Hepatic stellate cell (primary cell): Measurements from ENCODE around the gene ADAMTS7.
"Not testable (repeated sequence)": the region's sequence is repeated elsewhere in the genome, so short reads cannot be mapped to it uniquely, and the experiment has no call there.

Source experiments
- DNase-seq: peaks from one replicate; pipeline ENCODE4 v3.0.0; 2011; ENCODE audit warnings: low spot score

The ADAMTS7 gene

DNA sequence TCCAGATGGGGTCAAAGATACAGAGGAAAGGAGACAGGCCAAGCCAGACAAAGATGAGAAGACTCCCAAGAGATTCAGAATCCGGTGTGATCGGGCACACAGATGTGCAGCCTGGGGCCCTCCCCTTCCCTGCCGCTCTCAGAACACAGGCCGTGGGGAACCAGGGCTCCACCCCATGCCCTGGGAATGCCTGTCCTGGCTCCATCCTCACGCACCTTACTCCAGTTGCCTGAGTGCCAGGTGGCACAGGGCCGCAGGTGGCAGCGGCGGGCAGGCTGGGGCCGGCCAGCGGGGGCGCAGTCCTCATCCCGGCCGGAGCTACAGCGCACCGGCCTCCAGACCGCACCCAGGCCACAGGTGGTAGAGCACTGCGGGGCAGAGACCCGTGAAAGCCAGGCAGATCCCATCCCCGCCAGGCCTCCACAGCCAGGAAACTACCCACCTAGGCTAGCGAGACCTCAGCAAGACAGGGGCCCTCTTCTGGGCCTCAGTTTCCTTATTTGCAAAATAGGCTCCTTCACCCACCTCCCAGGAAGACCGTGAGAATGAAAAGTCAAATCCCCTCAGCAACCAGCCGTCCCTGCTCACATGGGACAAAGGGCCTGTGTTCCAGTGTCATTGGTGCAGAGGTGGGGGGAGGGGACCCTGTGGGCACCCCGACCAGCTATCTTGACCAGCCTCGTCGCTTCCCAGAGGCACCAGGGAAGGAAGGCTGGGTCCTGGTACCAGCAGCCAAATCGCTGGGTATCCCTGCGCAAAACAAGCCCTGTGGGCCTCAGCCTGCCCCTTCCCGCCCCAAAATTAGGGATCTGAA, 46.7 kb downstream of the ADAMTS7 start:
- DNase-seq, result not testable (repeated sequence)

DNA sequence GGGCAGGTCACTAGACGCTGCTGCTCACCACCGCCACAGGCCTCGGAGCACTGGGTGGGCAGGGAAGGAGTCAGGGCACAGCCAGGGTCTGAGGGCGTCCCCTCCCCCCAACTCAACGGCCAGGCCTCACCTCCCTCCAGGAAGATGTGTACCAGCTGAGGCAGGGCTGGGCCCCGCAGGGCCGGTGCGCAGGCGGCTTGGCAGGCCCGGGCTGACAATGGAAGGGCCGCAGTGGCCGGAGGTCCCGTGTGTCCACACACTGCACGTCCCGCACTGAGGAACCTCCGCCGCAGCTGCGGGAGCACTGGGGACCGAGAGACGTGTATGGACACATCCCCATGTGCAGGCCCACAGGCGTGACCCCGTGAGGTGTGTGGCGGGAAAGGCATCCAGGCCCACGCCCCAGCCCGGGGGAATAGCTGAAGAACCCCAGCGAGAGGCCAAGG, 47.4 kb downstream of the ADAMTS7 start:
- DNase-seq, result no peak

DNA sequence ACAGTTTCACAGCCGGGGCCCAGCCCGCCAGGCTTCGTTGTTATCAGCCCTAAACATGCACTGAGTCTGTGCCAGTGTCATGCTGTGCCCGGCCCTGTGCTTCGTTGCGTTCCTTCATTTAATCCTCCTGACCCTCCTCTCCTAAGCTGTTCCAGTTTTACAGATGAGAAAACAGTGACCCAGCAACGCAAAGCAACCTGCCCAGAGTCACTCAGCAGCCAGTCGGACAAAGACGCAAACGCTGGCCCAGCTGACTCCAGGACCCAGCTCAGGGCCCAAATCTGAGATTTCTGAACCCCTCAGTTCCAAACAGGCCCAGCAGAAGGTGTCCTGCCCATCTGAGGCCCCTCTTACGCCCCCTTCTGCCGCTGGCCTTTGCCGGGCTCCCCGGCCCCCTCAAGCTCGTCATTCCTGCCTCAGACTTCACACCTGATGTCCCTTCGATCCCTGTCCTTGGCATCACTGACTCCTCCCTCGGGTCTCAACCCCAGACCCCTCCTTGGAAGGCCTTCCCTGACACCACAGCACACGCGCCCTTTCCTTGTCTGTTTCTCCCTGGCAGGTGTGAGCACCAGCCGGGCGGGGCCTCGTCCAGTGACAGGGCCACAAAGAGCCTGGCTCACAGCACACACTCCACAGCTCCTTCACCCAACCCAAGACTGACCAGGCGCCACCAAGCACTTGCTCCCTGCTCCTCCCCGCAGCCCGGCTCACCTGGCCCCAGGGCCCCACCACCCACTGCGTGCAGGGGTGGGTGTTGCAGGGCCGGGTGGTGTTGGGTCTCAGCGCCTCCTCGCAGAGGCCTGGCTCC, 48.1 kb downstream of the ADAMTS7 start:
- DNase-seq, result no peak

DNA sequence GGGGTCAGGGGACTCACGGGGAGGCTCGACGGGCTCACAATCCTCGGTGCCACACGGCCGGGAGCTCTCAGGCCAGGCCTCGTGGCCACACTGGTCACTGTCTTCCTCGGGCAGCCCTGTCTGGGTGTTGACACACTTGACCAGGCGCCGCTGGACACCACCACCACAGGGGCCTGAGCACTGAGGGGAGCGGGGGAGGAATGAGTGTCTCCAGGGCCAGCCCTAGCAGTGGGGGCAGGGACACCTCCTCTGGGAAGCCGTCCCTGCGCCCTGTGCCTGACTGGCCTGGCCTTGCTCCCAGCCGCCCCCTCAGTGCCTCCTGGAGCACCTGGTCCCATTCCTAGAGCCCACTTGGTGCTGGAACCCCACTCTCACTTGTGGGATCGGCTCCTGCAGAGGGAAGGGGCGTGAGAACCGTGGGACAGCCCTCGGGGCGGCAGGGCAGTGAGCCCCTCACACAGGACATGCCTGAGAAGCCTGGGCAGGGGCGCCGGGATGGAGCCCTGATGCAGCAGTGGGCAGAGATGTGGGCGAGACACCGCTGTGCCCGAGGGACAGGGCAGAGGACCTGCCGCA, 48.8 kb downstream of the ADAMTS7 start:
- not testable (repeated sequence) for DNase-seq

- DNase-seq, result no peak
These were observed 49.3 kb downstream of the ADAMTS7 start for GRCh38 chr15:78761891-78762385.

DNA sequence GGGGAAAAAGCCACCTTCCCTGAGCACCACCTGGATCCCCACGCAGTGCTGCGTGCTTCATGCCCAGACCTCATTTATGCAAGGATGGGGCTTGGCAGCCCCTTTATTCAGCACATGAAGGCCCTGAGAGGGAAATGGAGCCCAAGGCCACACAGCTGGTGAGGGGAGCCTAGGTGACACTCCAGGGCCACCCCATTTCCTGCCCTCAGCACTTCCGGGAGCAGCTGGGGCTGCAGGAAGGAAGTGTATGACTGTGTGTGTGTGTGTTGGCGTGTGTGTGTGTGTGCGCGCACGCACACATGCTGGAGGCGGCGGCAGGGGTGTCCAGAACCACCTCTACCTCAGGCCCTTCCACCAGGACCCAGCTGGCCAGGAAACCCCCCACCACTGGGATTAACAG, 49.8 kb downstream of the ADAMTS7 start:
- DNase-seq, result not testable (repeated sequence)

DNA sequence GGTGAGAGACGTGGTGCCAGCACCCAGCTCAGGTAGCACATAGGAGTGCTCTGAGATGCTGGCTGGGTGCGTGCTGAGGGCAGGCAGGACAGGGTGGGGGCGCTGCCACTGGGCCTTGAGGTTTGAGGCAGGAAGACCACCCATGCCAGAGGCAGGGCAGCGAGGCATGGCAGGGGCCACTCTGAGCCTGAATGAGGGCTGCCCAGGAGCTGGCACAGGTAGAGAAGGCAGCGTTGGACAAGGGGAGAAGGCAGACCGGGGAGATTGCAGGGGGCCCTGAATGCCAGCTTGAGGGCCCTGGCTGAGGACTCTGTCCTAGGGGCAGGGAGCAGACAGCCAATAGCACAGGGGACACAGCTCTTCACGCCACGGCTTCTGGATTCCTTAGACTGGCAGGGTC, 50.2 kb downstream of the ADAMTS7 start:
- no peak for DNase-seq

DNA sequence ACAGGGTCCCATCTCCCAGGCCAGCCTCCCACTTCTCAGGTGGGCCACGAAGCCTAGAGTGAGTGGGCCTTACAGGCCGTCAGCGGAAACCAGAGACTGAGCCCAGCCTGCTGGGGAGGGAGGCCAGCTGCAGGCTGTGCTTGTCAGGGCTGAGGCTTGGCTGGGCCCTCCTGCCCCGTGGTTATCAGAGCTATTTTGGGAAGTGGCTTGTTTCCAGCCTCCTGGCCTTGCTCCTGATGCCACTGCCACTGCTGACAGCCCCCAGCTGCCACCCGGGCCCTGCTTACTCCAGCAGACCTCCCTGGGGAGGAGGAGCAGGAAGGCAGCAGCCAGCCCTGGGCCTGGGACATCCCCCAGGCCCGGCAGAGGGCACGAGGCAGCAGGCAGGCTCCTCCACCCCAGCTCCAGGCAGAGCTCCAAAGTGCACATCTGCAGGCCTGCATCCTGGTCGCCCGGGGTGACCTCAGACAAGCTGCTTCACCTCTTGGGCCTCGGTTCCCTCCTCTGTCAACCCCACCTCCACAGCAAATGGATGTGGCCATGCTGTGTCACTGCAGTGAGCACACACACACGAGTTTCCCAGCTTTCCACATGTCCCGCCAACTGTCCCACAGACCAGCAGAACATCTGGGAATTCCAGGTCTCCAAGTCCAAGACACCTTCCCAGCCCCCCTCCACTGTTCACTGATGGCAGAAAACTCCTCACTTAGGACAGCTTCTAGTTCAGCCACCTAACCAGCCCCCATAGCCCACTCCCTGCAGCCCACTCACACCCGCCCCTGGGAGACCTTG, 51.0 kb downstream of the ADAMTS7 start:
- not testable (repeated sequence) for DNase-seq

DNA sequence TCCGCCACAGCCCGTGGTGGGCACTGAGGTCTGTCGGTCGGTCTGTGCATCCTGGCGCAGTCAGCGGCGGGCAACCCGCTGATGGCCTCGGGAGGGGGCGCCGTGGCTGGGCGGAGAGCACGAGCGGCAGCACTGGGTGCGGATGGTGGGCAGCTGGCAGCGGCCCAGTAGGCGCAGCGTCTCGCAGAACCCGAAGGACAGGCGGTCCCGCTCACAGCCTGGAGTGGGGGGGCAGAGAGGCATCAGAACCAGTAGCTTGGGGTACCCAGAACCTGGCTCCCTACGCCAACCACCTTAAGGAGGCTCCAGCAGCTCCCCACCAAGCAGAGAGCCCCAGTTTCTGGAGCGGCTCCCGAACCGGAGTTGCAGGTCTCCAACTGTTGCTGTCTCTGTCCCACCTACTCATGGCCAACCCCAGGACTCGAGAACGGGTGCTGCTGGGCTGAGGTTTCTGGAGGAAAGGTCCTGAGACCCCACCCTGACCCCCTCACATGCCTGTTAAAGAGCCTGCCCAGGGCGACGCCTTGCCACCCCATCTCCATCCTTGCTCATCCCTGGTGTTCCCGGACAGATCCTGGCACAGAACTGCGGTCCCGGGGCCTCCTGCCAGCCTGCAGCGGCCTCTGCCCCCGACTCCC, 51.8 kb downstream of the ADAMTS7 start:
- DNase-seq, result not testable (repeated sequence)

DNA sequence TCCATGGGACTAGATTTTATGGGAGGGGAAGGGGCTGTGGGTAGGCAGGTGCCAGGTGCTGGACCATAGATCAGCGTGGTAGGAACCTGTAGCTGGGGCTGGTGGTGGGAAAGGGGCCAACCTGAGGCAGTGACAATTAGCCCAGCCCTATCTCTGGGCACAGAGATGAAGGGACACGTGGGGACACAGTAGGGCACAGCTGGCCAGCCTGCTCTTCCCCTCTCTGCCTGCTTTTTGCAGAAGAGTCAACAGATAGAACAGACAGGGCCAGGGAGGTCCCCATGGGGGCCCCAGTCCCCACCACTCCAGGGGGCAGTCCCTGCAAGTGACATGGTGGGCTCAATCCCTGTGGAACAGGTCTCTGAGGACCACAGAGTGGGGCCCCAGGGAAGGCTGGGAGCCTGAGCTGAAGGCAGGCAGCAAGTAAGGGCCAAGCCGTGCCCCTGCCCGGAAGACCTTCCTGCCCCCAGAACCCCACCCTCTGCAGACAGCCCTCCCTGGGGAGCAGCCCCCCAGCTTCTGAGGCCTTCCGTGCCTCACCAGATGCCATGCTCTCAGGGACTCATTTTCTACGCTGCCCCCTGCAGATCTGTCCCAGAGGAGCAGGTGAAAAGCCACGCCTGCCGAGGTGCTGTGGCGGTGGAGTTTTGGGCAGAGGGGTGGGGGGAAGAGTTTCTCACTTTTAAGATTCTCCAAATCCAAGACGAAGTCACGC, 52.6 kb downstream of the ADAMTS7 start:
- DNase-seq, result not testable (repeated sequence)

DNA sequence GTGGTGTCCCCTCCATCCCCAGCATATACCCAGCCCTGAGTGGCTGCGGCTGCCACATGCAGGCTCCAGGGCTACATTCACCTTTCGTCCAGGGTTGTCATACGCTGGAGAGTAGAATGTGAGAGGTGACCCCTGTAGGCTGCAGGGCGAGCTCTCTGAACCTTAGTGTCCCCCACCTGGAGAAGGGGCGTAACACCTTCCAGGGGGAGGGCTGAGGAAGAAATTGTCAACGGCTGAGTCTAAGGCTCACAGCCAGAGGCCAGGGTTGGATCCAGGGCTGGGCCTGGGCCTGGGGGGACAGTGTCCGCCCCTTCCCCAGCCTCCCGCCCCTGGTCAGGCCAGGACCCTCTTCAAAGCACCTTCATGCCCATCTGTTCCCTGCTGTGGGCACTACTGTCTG, 53.2 kb downstream of the ADAMTS7 start:
- not testable (repeated sequence) for DNase-seq

GRCh38 chr15:78757636-78757905, 53.7 kb downstream of the ADAMTS7 start:
- no peak for DNase-seq

GRCh38 chr15:78756781-78757635, 54.3 kb downstream of the ADAMTS7 start:
- peak; percentile 90 for DNase-seq

DNA sequence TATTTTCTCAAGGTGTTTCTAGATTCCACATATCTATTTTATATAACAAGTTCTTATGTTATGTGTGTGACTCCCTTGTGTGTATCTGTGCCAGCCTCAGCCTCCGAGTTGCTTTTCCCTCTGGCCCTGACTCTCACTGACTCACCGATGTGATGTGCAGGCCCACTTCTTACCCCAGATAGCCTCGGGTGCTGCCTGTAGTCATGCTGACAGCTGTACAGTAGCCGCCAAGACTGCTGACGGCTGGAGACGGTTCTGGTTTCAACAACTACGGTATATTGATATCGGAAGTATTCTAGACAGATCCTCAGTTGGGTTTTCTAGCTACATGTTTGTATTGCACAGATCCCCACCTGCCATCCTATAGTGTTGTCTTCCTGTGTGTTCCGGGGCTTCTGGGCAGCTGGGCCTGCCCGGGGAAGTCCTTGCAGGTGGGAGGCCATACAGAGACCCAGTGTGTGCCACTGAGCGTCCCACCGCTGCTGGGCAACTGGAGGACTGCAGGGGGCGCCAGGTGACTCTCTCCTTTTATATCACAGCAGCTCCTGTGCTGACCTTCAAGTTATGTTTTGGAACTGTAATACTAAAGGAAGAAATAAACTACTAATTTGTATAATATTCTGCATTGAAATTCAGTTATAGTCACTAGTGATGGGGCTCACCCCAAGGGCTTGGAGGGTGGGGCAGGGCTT, 55.2 kb downstream of the ADAMTS7 start:
- peak; percentile 51 for DNase-seq

DNA sequence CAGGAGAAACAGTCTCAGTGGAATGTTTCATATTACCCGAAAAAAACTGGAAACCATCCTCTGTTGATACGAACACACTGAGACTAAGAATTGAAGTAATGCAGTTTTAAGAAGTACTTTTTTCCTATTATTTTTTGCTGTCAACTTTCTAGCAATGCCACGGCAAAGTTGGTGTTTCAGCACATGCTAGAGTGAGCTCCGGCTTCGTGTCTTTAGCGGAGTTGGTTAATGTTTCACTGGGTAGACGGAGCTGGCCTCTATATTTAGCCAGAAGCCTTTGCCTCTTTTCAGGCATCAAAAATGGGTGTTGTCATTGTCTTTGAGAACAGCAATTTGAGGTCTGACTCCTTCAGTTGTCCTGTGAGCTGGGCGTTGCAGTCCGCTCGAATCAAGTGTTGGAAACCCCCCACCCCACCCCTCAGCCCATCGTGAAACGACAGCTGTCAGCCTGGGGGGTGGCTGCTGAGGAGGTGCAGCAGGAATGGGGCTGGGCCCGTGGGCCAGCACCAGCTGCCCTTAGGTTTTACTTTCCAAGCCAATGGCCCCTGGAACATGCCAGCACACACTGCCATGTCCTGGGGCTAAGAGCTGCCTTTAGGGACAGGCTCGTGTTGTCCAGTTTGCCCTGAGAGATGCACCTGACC, 56.5 kb downstream of the ADAMTS7 start:
- not testable (repeated sequence) for DNase-seq

GRCh38 chr15:78753751-78754535, 57.3 kb downstream of the ADAMTS7 start:
- DNase-seq, result not testable (repeated sequence)

GRCh38 chr15:78753359-78753659, 58.0 kb downstream of the ADAMTS7 start:
- DNase-seq, result not testable (repeated sequence)
